GM12878 (cell line): ENCODE results near the gene CRYL1. TPM values are rescaled to one million over a fixed set of nuclear protein-coding genes. Genes with fewer than 3 reads are reported as not detected.
A peak's percentile ranks its signal among the peaks of the same experiment; 100 is the strongest.

Experiments used
- ATAC-seq: fragments of 200-7000 bp; cut with Tn5 transposase; 3 replicates; pipeline ENCODE4 v1.9.1; 2020; ENCODE audit warnings: mild to moderate bottlenecking, moderate library complexity
- BruUV-seq: library from RNA; stranded (reverse); fragments of 400-500 nt; replicated peaks from 2 replicates; lab custom pipeline; 2021; lab: Mats Ljungman, UMichigan
- CTCF ChIA-PET: fragments of 300-600 bp; sonication (Branson Sonifier 250); formaldehyde crosslinking; extraction: SDS; loops from one replicate; lab custom pipeline; 2021; ENCODE audit warnings: inconsistent platforms; lab: Yijun Ruan, JAX
- POLR2A ChIA-PET: fragments of 350-600 bp; formaldehyde crosslinking; extraction: SDS; loops from one replicate; lab custom pipeline; 2021; ENCODE audit warnings: inconsistent platforms; lab: Charles Lee
- RAD21 ChIA-PET: fragments of 300-600 bp; sonication (Branson Sonifier 250); formaldehyde crosslinking; loops from one replicate; lab custom pipeline; 2023; ENCODE audit warnings: antibody characterized with exemption; ENCODE audit not compliant: unreplicated experiment; lab: Charles Lee
- SMC1A ChIA-PET: fragments of 300-600 bp; sonication (Branson Sonifier 250); formaldehyde crosslinking; loops from one replicate; lab custom pipeline; 2023; ENCODE audit not compliant: unreplicated experiment, uncharacterized antibody; lab: Charles Lee
- DNase-seq: peaks from one replicate; pipeline ENCODE4 v3.0.0-alpha.2; 2011; ENCODE audit warnings: low read depth, low spot score
- FAIRE-seq: peaks from 3 replicates; lab custom pipeline; 2011; peaks lifted over from hg19 to GRCh38; lab: Jason Lieb, UNC
- H2AFZ ChIP-seq: 2 replicates; pipeline ENCODE4 v1.6.0; 2011; ENCODE audit warnings: low read depth, low read length, control low read depth; ENCODE audit not compliant: control insufficient read depth
- H3K27ac ChIP-seq: 2 replicates; pipeline ENCODE4 v1.5.1; 2011; ENCODE audit warnings: control low read depth; ENCODE audit not compliant: control insufficient read depth, insufficient read depth
- H3K27me3 ChIP-seq, 2 experiments: replicated peaks in 1 of 2; 2 replicates each; pipeline versions ENCODE4 v1.6.0 to v1.6.1; 2011; ENCODE audit warnings: low read length in 1 of 2; ENCODE audit not compliant: control insufficient read depth in 2 of 2, insufficient read depth in 2 of 2
- H3K36me3 ChIP-seq, 2 experiments: 2 replicates each; pipeline ENCODE4 v1.5.1; 2011; ENCODE audit warnings: low read length in 1 of 2; ENCODE audit not compliant: control insufficient read depth in 2 of 2, insufficient read depth in 2 of 2
- H3K4me1 ChIP-seq: 2 replicates; pipeline ENCODE4 v1.6.1; 2011; ENCODE audit warnings: mild to moderate bottlenecking, low read length, moderate library complexity, mixed read lengths; ENCODE audit not compliant: control insufficient read depth, insufficient read depth
- H3K4me2 ChIP-seq: 2 replicates; pipeline ENCODE4 v1.6.0; 2011; ENCODE audit warnings: control low read depth; ENCODE audit not compliant: control insufficient read depth, insufficient read depth
- H3K4me3 ChIP-seq: fragments of 200-600 bp; sonication (generic); 2 replicates; pipeline ENCODE4 v1.5.1; 2016
- H3K79me2 ChIP-seq: 2 replicates; pipeline ENCODE4 v1.6.0; 2011; ENCODE audit warnings: low read length; ENCODE audit not compliant: control insufficient read depth, insufficient read depth
- H3K9ac ChIP-seq: 2 replicates; pipeline ENCODE4 v1.8.0; 2011; ENCODE audit warnings: low read length, control low read depth, mixed read lengths; ENCODE audit not compliant: control insufficient read depth, insufficient read depth
- H3K9me3 ChIP-seq: replicated peaks from 3 replicates; pipeline ENCODE4 v1.5.1; 2011; ENCODE audit warnings: mild to moderate bottlenecking, low read length; ENCODE audit not compliant: control insufficient read depth, insufficient read depth
- H4K20me1 ChIP-seq: 2 replicates; pipeline ENCODE4 v1.6.0; 2011; ENCODE audit not compliant: control insufficient read depth, insufficient read depth
- CBX5 ChIP-seq: sonication (generic); IDR thresholded peaks from 2 replicates; pipeline ENCODE4 v1.6.1; 2016; ENCODE audit warnings: low read depth, moderate library complexity, mild to moderate bottlenecking, inconsistent platforms
- CREB1 ChIP-seq: IDR thresholded peaks from 2 replicates; pipeline ENCODE4 v1.6.1; 2012; ENCODE audit warnings: low read depth, mild to moderate bottlenecking, inconsistent platforms
- CREM ChIP-seq: IDR thresholded peaks from 2 replicates; pipeline ENCODE4 v1.6.1; 2014; ENCODE audit warnings: antibody characterized with exemption, low read depth
- E4F1 ChIP-seq: fragments of 450-650 bp; IDR thresholded peaks from 2 replicates; pipeline ENCODE4 v1.6.1; 2018; ENCODE audit warnings: borderline replicate concordance, mild to moderate bottlenecking; ENCODE audit not compliant: partially characterized antibody
- PBX3 ChIP-seq: IDR thresholded peaks from 2 replicates; pipeline ENCODE4 v1.6.1; 2011; ENCODE audit warnings: mild to moderate bottlenecking, low read depth, low read length, moderate library complexity; ENCODE audit not compliant: insufficient replicate concordance
- POU2F2 ChIP-seq: IDR thresholded peaks from 3 replicates; pipeline ENCODE4 v1.6.1; 2011; ENCODE audit warnings: low read depth, mild to moderate bottlenecking, low read length, borderline replicate concordance
- PRDM15 ChIP-seq: fragments of 450-650 bp; formaldehyde crosslinking; IDR thresholded peaks from 2 replicates; pipeline ENCODE4 v1.4.0; 2020; ENCODE audit warnings: mild to moderate bottlenecking, moderate library complexity
- RUNX3 ChIP-seq: IDR thresholded peaks from 2 replicates; pipeline ENCODE4 v1.6.1; 2012; ENCODE audit warnings: low read length, inconsistent platforms
- SP1 ChIP-seq: IDR thresholded peaks from one replicate; pipeline ENCODE4 v1.6.1; 2011; ENCODE audit warnings: low read depth, low read length
- TCF7 ChIP-seq: IDR thresholded peaks from 2 replicates; pipeline ENCODE4 v1.6.1; 2014; ENCODE audit warnings: antibody characterized with exemption, borderline replicate concordance
- WGBS: methylation state at CpG from one replicate; pipeline ENCODE4 v1.1.6; 2016; ENCODE audit warnings: low lambda C conversion rate; ENCODE audit not compliant: insufficient replicate concordance, insufficient coverage; ENCODE audit errors: missing lambda C conversion rate; 5-methylcytosine and 5-hydroxymethylcytosine counted together
- in situ Hi-C: fragments of 300-500 bp; cut with MboI; formaldehyde crosslinking; loops from 9 replicates; pipeline ENCODE4 v1.14.3; 2018; ENCODE audit warnings: mixed read lengths
- intact Hi-C: fragments of 100-400 bp; cut with micrococcal nuclease; formaldehyde crosslinking; loops from one replicate; pipeline ENCODE4 v1.14.2; 2022; ENCODE audit not compliant: unreplicated experiment
- polyA plus RNA-seq, 11 experiments: library from polyadenylated mRNA; depleted of rRNA in 4 of 11; unstranded in 6 of 11; stranded (reverse) in 5 of 11; fragments of >200 nt; fragmentation: Nextera tagmentation in 4 of 11; fragmentation: Illumina TruSeq in 1 of 11; extraction: Ambion mirVana in 4 of 11; extraction: Trizol in 1 of 11; gene quantifications; 1 replicate in 1 of 11; 2 replicates in 10 of 11; pipeline versions ENCODE4 v1.2.1 to v1.2.3, GENCODE V29; 2011 to 2016; ENCODE audit warnings: inconsistent platforms in 2 of 11, missing spikeins in 2 of 11, low read depth in 1 of 11
- total RNA-seq, 4 experiments: library from RNA; depleted of rRNA in 3 of 4; stranded (reverse); fragments of >200 nt in 3 of 4; fragmentation: Illumina TruSeq in 1 of 4; extraction: Trizol in 1 of 4; gene quantifications; 2 replicates each; pipeline versions ENCODE4 v1.2.1 to v1.2.3, GENCODE V29; 2013 to 2021

CRYL1 gene
- total and polyA plus RNA-seq, 10 of the 15 experiments (the other 5 are each of a cell fraction or from before 2014, with no cell fraction given) = 5.5 to 36.7 (median 12.2) TPM

DNA sequence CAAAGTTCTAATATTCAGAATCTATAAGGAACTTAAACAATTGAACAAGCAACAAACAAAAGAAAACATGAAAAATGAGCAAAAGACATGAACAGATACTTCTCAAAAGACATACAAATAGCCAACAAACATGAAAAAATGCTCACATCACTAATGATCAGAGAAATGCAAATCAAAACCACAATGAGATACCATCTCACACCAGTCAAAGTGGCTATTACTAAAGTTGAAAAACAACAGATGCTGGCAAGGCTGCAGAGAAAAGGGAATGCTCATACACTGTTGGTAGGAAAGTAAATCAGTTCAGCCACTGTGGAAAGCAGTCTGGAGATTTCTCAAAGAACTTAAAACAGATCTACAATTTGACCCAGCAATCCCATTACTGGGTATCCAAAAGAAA is 74.3 kb downstream of the CRYL1 start (continued):
- TF ChIP-seq PRDM15 (CRISPR knock-in tag) (no peak), PBX3 (no peak), CREM (no peak), POU2F2 (peak; percentile 61; the same call in 1 of the 3 replicates), RUNX3 (peak; percentile 34; the same call in 1 of the 2 replicates)

DNA sequence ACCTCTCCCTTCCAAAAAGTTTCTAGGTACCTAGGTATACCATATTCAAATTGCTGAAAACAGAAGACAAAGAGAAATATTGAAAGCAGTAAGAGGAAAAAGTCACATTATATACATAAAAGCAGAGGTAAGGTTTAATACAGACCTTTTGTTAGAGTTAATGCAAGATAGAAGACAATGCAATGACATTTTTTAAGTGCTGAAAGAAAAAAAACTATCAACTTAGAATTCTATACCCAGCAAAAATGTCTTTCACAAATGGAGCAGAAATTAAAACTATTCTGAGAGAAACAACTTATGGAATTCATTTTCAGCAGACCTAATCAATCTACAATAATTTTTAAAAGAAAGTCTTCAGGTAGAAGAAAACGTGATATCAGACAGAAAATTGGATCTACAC is 77.2 kb downstream of the CRYL1 start:
- 0 out of 2 replicates have a peak overlapping the region, but pooled peaks have one; percentile 7 for H3K4me3 ChIP-seq

More for the DNA sequence above, 77.2 kb downstream of the CRYL1 start:
- TF ChIP-seq CBX5 (0 out of 2 replicates have a peak, but pooled peaks have one; percentile 31), CREB1 (no peak), E4F1 (no peak), TCF7 (no peak), SP1 (no peak)
- SMC1A ChIA-PET = no interaction called here
- no peak overlapping the region for H3K9ac ChIP-seq
- H3K79me2 ChIP-seq = no peaks in the 10 kb centered on the region
- H3K9me3 ChIP-seq = peaks cover 2% of the 10 kb centered on the region
- BruUV-seq = no TSS peak
- POLR2A ChIA-PET = no interaction called here
- CTCF ChIA-PET = no interaction called here
- no peaks in the 10 kb centered on the region for H3K36me3 ChIP-seq
- no peak for FAIRE-seq
- in situ Hi-C loops (no loop called here), intact Hi-C loops (no loop called here)
- no peak overlapping the region for H2AFZ ChIP-seq
- no peak for ATAC-seq
- RAD21 ChIA-PET = no interaction called here
- H3K4me1 ChIP-seq = no peaks in the 10 kb centered on the region
- no peaks in the 10 kb centered on the region for H4K20me1 ChIP-seq
- DNase-seq = no peak
- 0% methylated on average over 1 of the region's 1 CpG for WGBS
- no peak overlapping the region for H3K4me2 ChIP-seq
- no peak overlapping the region for H3K27ac ChIP-seq
- H3K27me3 ChIP-seq = no peaks in the 10 kb centered on the region
